RCC 7860 (cell line): ENCODE measurements around the gene CHIT1.
A peak's percentile ranks its signal among the peaks of the same experiment; 100 is the strongest.

ENCODE experiments used
- DNase-seq: peaks from one replicate; pipeline ENCODE4 v3.0.0-alpha.2; 2015; ENCODE audit warnings: low spot score
- FAIRE-seq: peaks from 2 replicates; lab custom pipeline; 2012; peaks lifted over from hg19 to GRCh38; lab: Jason Lieb, UNC

Gene CHIT1

DNA sequence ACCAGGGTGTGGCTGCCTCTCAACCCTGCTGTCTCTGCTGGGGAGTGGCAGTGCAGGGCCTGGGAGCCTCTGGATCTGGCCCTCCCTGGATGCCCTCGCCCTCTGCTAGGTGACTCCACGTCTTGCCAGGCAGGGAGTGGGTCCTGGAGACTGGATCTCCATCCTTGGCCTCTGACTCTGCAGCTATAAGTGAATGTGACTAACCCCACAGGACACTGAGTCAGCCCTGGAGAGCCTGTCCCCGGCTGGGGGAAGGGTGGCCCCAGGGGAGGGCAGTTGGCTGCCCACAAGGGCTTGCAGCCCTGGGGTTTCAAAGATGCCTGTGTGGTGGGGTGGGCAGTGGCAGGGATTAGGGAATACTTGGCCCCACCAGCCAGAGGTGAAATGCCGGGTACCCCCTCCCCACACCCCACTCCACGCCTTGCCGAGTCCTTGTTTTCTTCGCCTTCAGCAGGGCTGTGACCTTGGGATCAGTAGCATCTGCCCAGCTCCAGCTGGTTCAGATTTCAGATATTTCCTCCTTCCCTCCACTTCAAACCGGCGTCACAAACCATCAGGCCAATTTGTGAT, 51.9 kb downstream of the CHIT1 start:
- FAIRE-seq (peak; percentile 87), DNase-seq (peak; percentile 92)

DNA sequence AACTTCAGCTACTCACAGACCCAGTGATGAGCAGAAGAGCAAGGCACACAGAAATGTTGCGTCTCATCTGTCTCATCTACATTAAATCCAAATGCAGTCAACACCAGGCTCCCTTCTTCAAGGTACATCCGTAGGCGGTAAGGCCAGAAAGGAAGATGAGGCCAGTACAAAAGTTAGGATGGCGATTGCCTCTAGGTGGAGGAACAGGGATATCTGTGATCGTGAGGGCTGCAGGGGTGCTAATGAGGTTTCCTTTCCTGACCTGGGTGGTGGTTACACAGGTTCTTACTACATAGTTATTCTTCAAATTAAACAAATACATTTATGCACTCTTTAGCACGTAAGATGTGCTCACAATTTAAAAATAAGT, 52.5 kb downstream of the CHIT1 start:
- DNase-seq, result no peak
- no peak for FAIRE-seq

DNA sequence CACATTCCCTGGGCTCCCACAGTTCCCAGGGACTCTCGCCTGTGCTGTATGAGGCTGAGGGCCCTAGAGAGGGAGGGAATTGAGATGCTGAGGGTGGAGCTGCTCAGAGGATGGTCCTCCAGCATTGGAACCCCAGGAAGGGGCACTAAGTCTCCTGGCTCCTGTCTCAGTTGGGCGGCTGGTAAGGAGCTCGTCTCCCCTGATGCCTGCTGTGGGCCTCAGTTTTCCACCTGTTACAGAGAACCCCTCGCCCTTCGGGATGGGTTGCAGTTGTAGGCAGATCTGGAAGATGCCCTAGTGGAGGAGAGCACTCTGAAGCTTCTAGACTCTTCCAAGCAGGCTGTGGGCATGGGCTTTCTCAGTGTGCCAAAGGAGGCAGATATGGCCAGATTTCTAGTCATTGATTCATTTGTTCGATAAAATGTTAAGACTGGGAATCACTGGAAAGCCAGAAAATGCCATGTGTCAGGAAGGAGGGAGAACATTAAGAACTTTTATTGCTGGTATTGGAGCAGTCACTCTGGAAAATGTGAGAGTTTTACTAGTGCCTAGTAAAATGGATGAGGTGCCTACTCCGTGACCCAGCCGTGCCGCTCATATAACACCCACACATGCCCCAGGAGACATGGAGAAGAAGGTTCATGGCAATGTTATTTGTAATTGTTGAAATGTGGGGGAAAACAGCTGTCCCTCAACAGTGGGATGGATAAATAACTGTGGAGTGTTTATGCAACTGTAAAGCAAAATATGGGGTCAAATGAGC, 53.0 kb downstream of the CHIT1 start:
- FAIRE-seq, result no peak
- DNase-seq, result no peak

DNA sequence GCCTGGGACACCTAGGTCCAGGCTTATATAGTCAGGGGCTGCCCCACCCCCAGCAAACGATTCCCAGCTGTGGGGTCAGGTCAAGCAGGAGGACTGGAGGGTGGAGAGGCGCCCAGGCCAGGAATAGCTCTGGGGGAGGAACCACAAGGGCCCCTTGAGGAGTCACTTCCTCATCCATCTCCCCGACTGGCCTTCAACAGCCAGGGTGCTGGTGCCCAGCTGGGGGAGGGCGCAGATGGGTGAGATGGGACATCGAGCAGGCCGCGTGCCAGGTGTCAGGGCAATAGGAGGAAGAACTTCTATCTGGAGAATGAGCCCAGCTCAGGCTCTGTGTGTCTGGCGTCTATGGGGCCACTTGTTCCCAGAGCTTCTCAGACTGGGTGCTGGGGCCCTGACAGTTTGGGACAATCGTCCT, 53.6 kb downstream of the CHIT1 start:
- peak; percentile 30 for DNase-seq
- peak; percentile 5 for FAIRE-seq

DNA sequence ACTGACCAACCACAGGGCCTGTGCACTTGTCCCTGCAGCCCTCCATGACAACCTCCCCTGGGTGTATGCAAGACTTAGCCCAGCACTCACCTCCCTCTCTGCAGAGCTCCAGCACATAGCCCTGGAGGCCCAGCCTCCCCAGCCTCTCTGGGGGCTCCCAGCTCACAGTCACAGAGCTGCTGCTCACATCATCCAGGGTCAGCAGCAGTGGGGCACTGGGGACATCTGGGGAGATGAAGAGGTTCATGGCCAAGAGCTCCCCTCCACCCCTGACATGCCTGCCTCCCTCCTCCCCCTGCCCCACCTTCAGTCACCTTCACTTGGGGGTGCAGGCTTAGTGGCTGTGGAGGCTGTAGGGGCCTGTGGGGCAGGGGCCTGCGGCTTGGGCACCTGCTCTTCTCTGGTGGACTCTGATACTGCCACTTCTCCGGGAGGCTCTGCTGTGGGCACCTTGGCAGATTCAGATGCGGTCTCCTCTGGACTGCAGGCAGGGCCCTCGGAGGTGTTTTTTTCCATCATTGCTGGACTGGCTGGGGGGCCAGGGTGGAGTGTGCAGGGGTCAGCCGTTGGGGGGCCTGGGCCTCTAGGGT, 54.1 kb downstream of the CHIT1 start, which contains the start of gene MYBPH:
MYBPH (minus strand) TSS at position 590 of the 590 bp plus-strand sequence; CDS start at position 519, 71 bp downstream.
- no peak for FAIRE-seq

DNA sequence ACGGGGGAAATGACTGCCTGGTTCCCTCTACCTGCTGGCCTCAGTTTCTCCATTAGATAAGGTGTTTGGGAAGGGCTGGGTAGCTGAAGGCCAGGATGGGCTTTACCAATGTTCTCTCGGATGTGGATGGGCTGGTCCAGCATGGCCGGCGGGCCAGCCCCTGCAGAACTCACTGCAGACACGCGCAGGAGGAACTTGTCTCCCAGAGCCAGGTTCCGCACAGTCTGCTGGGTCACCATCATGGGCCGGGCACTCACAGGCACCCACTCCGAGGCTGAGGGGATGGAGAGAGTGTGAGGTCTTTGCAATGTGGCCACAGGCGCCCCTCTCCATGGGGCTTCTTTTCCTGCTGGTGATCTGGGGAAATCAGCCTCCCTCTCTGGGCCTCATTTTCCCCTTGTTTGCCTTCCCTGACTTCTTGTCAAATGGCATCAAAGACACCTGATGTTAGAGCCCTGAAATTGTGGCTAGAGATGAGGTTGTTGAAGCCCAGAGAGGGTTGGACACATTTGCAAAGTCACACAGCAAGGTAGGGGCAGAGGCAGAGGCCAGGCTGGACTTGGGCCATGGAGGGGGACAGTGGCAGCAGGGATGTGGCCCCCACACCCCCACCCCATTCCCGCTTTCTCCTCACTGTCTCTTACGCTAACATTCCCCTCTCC, 55.0 kb downstream of the CHIT1 start:
- DNase-seq (no peak), FAIRE-seq (no peak)

More for the DNA sequence above, 54.1 kb downstream of the CHIT1 start, which contains the start of gene MYBPH:
- no peak for DNase-seq

DNA sequence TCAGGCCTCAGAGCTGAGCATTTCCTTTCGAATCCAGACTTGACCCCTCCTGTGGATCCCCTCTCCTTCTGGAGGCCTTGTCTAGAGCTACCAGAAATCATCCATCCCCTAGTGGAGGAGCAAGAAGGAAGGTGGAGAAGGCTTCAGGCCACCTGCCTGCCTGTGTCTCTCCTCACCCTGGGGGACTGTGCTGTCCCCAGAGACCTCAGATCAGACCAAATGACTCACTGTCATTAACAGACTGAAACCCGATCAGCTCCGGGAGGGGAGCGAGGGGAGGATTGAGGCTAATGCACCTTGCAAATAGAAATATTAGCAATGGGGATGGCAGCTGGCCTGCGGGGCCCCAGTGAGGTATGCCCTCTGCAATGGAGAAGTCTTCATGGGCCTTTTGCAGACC, 55.9 kb downstream of the CHIT1 start:
- FAIRE-seq, result no peak
- DNase-seq, result no peak

DNA sequence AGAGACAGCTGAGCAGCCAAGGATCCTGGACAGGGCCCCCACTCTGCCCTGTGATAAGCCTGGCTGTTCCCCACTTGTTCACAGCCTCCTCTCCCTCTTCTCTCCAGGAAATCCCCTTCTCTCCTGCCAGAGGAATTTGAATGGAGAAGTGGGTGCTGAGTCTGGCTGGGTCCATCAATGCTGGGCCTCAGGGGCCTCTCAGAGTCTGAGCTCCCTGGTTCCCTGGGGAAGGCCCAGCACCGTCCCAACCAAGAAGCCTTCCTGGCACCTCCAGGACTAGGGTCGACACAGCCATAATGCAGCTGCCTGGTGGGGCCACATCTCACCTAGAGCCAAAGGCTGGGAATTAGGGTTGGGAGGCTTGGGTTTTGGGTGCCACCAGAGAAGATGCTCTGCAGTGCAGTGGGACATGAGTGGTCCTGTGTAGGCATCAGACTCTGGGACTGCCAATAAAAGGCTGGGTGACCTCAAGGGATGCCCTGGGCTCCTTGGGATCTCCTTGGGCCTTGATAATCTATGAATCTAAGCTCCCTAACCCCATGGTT, 56.4 kb downstream of the CHIT1 start:
- DNase-seq, result no peak
- no peak for FAIRE-seq

DNA sequence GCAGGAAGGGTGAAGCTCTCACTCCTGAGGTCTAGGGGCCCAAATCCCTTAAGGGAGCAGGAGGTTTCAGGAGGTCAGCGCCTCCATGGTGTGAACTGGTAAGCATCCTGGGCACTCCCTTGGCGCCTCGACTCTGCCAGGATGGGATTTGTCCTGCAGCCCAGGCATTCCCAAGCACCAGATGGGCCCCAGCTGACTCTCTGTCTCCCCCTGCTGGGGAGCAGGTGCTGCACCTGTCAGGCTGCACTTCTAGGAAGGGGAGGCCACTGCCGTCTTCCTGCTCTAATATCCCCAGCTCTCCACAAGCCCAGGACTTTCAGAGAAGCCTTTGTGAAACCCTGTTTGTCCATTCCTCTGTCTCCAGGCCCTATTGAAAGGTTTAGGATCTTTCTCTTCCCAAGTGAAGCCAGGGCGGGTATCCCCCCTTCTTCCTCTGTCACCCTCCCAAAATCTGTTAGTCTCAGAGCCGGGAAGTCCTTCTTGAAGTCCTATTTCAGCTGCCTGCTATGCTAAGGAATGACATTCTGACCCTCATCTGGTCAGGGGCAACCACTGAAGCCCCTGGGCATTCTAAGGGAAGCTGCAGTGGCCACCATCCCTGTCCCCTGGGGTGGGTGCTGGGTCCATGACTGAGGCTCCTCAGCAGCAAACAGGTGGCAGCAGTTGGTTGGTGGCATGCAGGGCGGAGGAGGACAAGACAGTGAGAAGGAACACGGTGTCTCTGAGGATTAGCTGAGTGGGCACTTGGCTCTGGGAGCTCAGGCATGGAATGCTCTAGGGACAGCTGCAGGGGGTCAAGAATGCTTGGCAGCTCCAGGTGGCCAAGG, 57.1 kb downstream of the CHIT1 start:
- peak; percentile 42 for DNase-seq
- FAIRE-seq, result no peak

DNA sequence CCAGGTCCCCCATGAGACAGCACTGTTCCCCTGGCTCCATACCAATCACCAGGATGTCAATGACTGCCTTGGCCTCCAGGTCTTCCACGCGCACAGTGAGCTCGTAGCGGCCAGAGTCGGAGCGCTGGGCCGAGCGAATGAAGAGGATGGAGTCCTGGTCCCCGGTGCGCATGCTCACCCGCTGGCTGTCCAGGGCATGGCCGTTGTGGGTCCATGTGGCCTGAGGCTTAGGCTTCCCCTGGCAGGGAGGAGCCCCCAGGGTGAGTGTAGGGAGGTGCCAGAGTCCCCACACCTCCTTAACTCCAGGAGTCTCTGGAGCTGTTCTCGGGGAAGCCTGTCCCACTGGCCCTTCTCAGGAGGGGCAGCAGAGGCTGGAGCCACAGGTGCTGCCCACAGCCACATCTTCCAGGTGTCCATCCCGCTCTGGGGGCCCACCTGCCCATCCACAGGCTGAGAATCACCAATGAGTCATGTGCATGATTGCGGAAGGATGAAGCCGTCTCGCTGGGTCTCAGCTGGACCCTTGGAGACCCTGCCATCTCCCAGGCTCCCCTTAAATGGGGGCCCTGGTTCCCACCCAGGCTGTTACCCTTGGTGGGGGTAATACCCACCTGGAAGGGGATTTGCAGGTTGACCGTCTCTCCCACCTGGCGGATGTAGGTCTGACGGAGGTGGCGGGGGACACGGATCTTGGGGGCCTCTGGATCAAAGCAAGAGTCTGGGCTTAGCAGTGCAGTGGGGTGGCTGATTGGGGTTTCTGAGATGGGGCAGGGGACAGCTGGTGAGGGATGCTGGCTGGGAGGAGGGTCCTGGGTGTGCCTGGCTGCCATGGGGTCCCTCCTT, 57.9 kb downstream of the CHIT1 start:
- DNase-seq, result no peak
- FAIRE-seq, result no peak

DNA sequence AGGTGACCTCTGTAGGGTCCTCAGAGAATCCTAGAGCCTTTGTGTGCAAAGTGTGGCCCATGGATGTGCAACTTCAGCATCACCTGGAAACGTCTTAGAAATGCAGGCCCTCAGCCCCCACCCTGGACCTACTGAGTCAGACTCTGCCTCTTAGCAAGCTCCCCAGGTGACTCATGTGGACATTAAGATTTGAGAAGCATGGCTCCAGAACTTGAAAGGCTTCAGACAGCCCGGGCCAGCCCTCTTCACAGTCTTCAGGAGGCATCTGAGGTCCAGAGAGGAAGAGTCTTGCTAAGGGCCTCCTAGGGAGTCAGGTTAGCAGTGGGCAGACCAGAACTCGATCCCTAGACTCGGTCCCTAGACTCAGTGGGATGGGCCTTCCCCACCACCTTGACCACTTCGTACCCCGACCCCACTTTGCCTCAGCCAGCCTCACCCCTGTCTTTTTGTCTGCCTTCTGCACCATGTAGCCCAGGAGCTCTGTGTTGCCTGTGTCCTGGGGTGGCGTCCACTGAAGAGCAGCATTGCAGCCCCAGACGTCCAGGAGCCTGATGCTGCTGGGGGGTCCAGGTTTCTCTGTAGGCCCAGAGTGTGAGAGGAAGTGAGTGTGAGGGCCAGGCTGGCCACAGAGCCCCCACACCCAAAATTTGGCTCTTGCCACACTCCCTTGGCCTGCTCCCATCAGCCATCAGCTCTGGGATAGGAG, 58.7 kb downstream of the CHIT1 start:
- FAIRE-seq, result no peak
- DNase-seq, result peak; percentile 41

DNA sequence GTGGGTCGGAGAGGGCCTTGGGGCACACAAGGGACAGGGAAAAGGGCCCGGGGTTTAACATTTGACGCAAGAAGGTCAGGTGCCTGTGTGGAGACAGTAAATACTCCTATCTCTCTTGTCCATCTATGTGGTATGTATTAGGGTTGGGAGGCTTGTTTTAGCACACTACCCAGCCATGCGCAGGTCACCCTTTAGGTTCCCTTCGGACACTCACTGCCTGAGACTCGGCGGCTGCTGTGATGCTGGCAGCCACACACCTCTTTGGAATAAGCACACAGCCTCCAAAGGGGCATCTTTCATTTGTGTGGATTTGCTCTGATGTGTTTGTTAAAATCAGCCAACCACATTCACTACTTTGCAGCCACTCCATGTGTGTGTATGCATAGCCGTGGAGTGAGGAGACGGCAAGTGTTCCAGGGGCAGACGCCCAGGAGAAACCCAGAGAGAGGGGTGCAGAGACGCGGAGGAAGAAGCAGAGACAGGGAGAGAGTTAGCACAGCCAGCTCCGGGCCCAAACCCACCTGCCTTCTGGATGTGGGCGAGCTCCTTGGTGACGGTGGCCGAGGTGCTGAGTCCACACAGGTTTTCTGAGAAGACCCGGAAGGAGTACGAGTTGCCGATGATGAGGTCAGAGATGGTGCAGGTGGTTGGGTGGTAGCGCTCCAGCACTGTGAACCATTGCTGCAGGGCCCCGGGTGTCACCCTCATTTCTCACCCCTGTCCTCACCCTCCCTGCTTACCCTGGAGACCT, 59.5 kb downstream of the CHIT1 start:
- FAIRE-seq (no peak), DNase-seq (no peak)

DNA sequence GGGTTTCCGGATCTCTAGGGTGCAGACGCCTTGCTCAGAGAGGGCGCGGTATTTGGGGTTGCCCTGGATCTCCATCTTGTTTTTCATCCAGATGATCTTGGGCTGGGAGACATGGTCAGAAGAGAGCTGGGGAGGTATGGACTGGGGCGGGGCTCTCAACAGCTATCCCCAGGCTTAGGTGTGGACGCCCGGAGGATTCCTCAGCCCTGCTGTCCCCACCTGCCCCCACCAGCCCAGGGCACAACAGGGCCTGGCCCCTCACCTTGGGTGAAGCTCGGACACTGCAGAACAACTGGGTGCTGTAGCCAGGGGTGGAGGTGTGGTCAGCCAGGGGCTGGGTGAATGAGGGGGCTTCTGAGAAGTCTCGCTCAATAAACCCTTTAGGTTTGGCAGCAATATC, 60.5 kb downstream of the CHIT1 start:
- FAIRE-seq (no peak), DNase-seq (no peak)

DNA sequence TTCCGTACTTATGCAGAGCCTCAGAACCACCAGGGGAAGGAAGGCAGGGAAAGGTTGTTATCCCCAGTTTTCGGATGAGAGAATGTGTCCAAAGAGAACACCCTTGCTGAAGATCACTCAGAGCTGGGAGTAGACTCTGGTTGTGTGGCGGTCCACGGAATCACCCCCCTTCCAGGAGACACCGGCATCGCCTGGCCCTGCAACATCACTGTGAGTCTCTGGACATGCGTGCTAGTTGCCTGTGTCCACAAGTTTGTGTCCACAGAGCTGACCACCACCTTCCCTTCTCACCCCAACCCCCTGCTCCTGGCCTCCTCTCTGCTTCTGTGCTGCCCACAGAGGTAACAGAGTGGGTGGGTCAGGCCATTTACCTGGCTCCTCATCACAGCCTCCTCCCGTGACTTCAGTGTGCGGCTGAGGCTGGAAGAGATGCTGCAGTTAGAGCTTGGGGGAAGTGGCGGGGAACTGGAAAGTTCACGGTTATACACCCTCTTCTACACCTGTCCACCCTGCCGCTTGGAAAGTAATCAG, 61.2 kb downstream of the CHIT1 start:
- no peak for FAIRE-seq
- no peak for DNase-seq

DNA sequence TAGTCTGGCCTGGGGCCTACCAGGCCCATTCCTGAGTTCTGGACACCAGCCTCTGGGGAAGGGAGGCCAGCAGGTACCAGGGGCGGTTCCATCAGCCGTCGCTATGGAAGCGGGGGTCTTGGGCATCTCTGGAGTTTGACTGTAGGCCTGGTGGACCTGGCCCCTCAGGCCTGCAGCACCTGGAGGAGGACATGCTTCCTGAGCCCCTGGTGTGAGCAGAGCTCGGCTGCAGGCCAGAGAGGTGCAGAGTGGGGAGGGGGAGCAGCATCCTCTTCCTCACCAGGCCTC, 61.6 kb downstream of the CHIT1 start:
- FAIRE-seq (no peak), DNase-seq (no peak)

DNA sequence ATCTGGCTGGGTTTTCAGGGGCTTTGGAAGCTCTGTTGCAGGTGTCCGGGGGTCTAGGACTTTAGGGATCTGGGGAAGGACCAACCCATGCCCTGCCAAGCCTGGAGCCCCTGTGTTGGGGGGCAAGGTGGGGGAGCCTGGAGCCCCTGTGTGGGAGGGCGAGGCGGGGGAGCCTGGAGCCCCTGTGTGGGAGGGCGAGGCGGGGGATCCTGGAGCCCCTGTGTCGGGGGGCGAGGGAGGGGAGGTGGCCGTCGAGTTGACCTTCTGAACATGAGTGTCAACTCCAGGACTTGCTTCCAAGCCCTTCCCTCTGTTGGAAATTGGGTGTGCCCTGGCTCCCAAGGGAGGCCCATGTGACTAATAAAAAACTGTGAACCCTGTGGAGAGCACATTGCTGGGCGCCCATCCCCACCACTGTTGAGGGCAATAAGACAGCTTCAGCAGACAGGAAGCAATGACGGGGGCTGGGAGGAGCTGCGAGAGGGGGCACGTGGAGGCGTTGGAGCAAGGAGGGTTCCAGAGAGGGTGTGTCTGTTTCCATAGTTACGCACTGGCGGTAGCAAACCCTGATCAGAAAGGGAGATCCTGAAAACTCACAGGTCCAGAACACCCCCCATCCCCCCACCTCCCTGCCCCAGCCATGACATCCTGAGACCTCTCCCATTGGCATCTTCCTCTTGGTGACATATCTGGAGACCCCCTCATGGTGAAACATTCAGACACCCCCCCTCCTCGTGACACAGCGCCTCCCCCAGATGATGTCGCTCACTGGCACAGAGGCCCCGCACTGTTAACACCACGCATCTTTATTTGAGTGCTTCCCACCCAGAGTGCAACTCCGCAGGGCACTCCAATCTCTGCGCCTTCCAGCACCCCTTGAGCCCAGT, 62.2 kb downstream of the CHIT1 start:
- FAIRE-seq, result no peak

DNA sequence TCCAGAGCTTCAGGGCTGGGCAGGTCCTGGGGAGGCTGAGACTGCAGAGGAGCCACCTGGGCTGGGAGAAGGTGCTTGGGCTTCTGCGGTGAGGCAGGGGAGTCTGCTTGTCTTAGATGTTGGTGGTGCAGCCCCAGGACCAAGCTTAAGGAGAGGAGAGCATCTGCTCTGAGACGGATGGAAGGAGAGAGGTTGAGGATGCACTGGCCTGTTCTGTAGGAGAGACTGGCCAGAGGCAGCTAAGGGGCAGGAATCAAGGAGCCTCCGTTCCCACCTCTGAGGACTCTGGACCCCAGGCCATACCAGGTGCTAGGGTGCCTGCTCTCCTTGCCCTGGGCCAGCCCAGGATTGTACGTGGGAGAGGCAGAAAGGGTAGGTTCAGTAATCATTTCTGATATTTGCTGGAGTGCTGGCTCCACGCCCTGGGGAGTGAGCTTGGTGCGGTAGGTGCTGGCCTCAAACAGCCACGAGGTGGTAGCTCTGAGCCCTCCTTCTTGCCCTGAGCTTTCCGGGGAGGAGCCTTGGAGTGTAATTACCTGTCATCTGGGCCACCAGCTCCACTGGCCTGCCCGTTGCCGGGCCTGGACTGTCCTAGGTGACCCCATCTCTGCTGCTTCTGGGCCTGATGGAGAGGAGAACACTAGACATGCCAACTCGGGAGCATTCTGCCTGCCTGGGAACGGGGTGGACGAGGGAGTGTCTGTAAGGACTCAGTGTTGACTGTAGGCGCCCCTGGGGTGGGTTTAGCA, 63.1 kb downstream of the CHIT1 start:
- FAIRE-seq (no peak), DNase-seq (no peak)

More for the DNA sequence above, 62.2 kb downstream of the CHIT1 start:
- DNase-seq, result peak; percentile 3
